ENCODE measurements around the gene AUTS2. TPM values are rescaled to one million over a fixed set of nuclear protein-coding genes. Genes with fewer than 3 reads are reported as not detected.
A peak's percentile ranks its signal among the peaks of the same experiment; 100 is the strongest.

The AUTS2 gene
- polyA plus RNA-seq, 6 donors from 2014 or later, result 8.8 to 28.0 (median 20.9) TPM

DNA sequence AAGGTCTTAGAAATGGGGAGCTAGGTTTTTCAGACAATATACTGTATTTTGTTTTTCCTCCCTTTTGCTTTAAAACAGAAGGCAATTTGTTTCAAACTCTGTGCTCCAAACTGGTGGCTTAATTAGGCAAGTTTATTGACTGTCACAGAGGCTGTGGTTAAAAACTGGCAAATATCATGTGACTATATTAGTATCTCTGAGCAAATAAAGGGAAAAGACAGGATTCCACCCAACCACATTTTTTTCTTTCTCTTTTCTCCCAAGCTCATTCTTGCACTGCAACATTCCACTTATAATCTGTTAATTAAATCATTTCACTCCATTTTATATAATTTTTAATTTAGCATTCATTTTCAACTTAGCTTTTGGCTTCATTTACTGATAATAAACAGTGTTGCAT, 615.8 kb downstream of the AUTS2 start:
- peaks cover 0 to 22% (median 3%) of the 10 kb centered on the region in 3 donors for H3K4me1 Mint-ChIP-seq
- H3K27ac Mint-ChIP-seq, result no peak overlapping the region
- no peak overlapping the region for H3K4me3 Mint-ChIP-seq

GRCh38 chr7:70215491-70215890, 617.2 kb downstream of the AUTS2 start:
- no peak for DNase-seq
- H3K36me3 Mint-ChIP-seq, result no peaks in the 10 kb centered on the region
- peaks cover 0 to 22% (median 3%) of the 10 kb centered on the region in 3 donors for H3K4me1 Mint-ChIP-seq
- H3K9me3 Mint-ChIP-seq, result no peaks in the 10 kb centered on the region
- ATAC-seq (ENCODE audit: low read depth in 2 of 2), result no peak
- H3K27ac Mint-ChIP-seq, result peak overlapping the region in 1 of 6 donors; percentile 25
- H3K4me3 Mint-ChIP-seq, result no peak overlapping the region
- no peaks in the 10 kb centered on the region for H3K27me3 Mint-ChIP-seq

More for the DNA sequence above, 615.8 kb downstream of the AUTS2 start:
- no peak for ATAC-seq (ENCODE audit: low read depth in 2 of 2)
- DNase-seq, result no peak
- Mint-ChIP-seq H3K36me3 (no peaks in the 10 kb centered on the region), H3K9me3 (no peaks in the 10 kb centered on the region), H3K27me3 (no peaks in the 10 kb centered on the region)

DNA sequence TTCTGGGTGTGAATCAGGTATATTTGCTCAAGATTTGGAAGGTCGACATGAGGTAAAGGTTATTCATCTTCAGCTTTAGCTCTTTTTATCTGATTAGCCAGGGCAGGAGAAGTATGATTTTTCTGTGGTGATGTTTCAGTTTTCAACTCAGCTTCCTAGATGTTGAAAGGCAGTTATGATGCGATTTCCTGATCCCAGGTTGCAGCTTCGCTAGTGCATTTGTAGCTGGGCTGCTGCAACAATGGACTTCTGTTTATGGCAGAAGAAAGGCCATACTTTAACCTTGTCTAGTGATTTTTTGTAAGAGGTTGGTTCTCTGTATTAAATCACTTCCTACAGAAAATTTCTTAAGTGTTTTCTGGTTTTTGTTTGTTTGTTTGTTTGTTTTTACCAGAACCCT, 619.3 kb downstream of the AUTS2 start:
- Mint-ChIP-seq H3K27me3 (no peaks in the 10 kb centered on the region), H3K36me3 (no peaks in the 10 kb centered on the region), H3K4me3 (no peak overlapping the region), H3K4me1 (peaks cover 0 to 22% (median 3%) of the 10 kb centered on the region in 3 donors), H3K9me3 (no peaks in the 10 kb centered on the region), H3K27ac (no peak overlapping the region)
- no peak for ATAC-seq (ENCODE audit: low read depth in 2 of 2)
- DNase-seq, result no peak

DNA sequence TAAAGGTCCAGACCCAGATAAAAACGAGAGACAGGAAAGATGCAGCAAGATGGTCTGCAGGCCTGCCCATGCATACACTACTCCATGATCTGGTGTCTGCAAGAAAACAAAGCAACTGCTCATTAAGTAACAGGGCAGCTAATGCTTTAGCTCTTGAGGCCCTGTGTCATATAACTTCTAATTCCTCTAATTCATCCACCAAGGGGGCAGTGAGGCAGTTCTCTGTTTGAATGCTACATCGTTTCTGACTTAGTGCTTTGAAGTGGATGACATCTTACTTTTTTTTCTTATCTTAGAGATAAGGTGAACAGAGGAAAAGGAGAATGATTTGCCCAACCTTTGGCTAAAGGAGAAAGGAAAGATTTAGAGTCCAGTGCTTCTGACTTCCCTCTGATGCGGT, 619.7 kb downstream of the AUTS2 start:
- Mint-ChIP-seq H3K9me3 (no peaks in the 10 kb centered on the region), H3K36me3 (no peaks in the 10 kb centered on the region), H3K4me1 (peaks cover 0 to 22% (median 3%) of the 10 kb centered on the region in 3 donors), H3K27ac (no peak overlapping the region), H3K27me3 (no peaks in the 10 kb centered on the region), H3K4me3 (no peak overlapping the region)
- no peak for DNase-seq
- no peak for ATAC-seq (ENCODE audit: low read depth in 2 of 2)

GRCh38 chr7:70219061-70219460, 620.8 kb downstream of the AUTS2 start:
- no peaks in the 10 kb centered on the region for H3K36me3 Mint-ChIP-seq
- H3K4me3 Mint-ChIP-seq, result no peak overlapping the region

GRCh38 chr7:70229242-70229641, 631.0 kb downstream of the AUTS2 start:
- no peak for DNase-seq
- no peak overlapping the region for H3K4me3 Mint-ChIP-seq
- peaks cover 0 to 16% (median 4%) of the 10 kb centered on the region in 3 donors for H3K4me1 Mint-ChIP-seq
- no peak overlapping the region for H3K27ac Mint-ChIP-seq
- no peak for ATAC-seq (ENCODE audit: low read depth in 2 of 2)
- H3K36me3 Mint-ChIP-seq, result peaks cover 20 to 44% of the 10 kb centered on the region in 2 donors
- H3K27me3 Mint-ChIP-seq, result no peaks in the 10 kb centered on the region
- peaks cover 13 to 33% (median 23%) of the 10 kb centered on the region in 7 donors for H3K9me3 Mint-ChIP-seq

More at GRCh38 chr7:70219061-70219460, 620.8 kb downstream of the AUTS2 start:
- DNase-seq (no peak), ATAC-seq (ENCODE audit: low read depth in 2 of 2) (no peak)
- Mint-ChIP-seq H3K9me3 (no peaks in the 10 kb centered on the region), H3K27me3 (no peaks in the 10 kb centered on the region), H3K4me1 (peaks cover 0 to 22% (median 3%) of the 10 kb centered on the region in 3 donors), H3K27ac (no peak overlapping the region)

DNA sequence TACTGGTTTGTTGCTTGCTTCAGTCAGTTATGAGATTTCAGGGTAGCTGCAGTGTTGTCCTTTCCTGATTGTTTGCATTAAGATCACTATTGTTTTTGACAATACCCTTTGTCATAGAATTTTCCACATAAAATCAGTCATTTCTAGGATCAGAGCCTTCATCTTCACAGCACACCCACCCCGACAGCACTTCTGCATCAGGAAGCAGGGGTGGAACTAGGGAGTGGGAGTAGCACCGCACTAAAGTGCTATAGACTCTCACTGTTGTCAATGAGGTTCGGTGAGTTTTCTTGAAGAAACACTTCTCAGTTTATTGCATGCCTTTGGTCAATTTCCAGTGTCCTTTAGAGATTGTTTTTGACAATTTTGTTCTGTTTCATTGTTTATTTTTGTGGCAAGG, 632.5 kb downstream of the AUTS2 start:
- DNase-seq, result no peak
- peaks cover 0 to 8% (median under 1%) of the 10 kb centered on the region in 3 donors for H3K4me1 Mint-ChIP-seq
- peaks cover 13 to 33% (median 23%) of the 10 kb centered on the region in 7 donors for H3K9me3 Mint-ChIP-seq
- no peak overlapping the region for H3K4me3 Mint-ChIP-seq
- no peak for ATAC-seq (ENCODE audit: low read depth in 2 of 2)
- H3K36me3 Mint-ChIP-seq, result peaks cover 20 to 44% of the 10 kb centered on the region in 2 donors
- no peak overlapping the region for H3K27ac Mint-ChIP-seq
- H3K27me3 Mint-ChIP-seq, result no peaks in the 10 kb centered on the region

DNA sequence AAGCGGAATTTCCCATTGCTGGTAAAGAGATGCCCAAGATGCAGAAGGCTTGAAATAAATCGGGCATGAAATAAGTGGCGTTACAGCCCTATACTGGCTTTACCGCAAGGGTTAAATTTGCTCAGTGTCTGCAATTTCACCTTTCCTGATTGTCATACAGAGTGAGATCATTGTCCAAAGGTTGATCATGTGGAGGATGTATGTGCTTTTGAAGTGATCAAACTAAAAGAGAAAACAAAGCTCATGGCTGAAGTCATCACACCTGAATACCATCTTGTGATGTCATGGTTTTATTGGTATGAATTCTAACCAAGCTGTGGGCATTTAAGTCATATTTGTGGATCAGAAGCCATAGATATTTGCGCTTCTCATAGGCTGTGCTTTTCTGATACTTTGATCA, 635.5 kb downstream of the AUTS2 start:
- peaks cover 20 to 24% of the 10 kb centered on the region in 2 donors for H3K36me3 Mint-ChIP-seq
- H3K4me1 Mint-ChIP-seq, result peaks cover 15 to 29% (median 17%) of the 10 kb centered on the region in 3 donors
- DNase-seq, result no peak
- H3K27ac Mint-ChIP-seq, result no peak overlapping the region
- ATAC-seq (ENCODE audit: low read depth in 2 of 2), result no peak
- no peak overlapping the region for H3K4me3 Mint-ChIP-seq
- peaks cover 10 to 23% (median 19%) of the 10 kb centered on the region in 7 donors for H3K9me3 Mint-ChIP-seq
- no peaks in the 10 kb centered on the region for H3K27me3 Mint-ChIP-seq

DNA sequence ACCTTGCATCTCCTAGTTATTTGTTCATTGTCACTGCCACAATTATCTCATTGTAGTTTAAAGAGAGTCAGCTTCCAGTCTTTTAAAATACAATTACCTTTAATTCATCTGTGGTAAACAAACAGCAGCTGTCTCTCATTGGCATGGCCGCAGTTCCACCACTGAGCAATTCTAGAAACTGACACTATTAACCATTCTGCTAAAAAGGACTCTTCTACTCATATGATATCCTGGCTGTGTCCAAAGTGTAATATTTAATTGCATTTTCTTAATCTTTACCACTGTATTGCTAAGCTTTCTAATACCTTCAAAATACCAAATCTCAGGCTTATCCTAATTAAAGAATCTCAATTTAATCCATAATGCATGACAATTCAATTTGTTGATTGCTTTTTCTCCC, 639.0 kb downstream of the AUTS2 start:
- ATAC-seq (ENCODE audit: low read depth in 2 of 2), result no peak
- H3K27ac Mint-ChIP-seq, result peak overlapping the region in 4 of 6 donors; percentile 21 to 94 (median 87)
- H3K4me1 Mint-ChIP-seq, result peaks cover 22 to 35% (median 22%) of the 10 kb centered on the region in 3 donors
- no peak for DNase-seq
- H3K4me3 Mint-ChIP-seq, result peak overlapping the region in 1 of 8 donors; percentile 20
- no peaks in the 10 kb centered on the region for H3K27me3 Mint-ChIP-seq
- H3K9me3 Mint-ChIP-seq, result peaks cover 0 to under 1% (median 0%) of the 10 kb centered on the region in 7 donors
- H3K36me3 Mint-ChIP-seq, result peaks cover 0 to 9% of the 10 kb centered on the region in 2 donors

DNA sequence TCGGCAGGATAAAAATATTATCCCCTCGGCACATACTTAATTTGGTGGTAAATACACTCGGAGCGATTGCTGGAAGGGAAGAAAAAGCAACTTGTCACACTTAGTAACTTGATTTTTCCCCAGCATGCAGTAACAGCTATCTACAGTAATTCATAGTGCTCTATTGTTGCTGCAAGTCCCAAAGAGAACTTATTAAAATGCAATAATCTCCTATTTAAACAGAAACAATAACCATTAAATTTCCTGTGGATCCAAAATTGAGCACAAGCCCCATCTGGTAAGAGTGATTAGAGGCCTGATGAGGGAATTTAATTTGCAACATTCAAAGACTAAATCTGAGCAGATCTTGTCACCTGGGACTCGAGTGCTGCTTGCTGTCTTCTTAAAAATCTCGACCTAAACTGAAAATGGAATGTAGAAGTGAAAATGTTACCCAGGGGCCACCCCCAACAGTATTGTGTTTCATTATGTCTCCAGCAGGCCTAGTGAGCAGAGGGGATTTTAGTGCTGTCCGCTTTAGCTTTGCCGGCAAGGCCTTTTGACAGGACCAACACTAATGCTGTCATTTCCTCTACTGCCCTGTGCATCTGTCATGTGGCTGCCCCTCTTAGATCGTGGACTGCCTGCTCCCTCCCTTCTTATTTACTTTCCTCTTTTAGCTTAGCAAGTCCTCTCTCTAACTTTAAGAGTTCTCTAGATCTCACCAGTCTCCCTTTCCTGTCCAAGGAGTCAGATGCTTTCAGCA, 639.7 kb downstream of the AUTS2 start:
- ATAC-seq (ENCODE audit: low read depth in 2 of 2), result peak; percentile 98 to 99
- peak overlapping the region in 7 of 8 donors; percentile 20 to 86 (median 52) for H3K4me3 Mint-ChIP-seq
- H3K36me3 Mint-ChIP-seq, result peaks cover 0 to 9% of the 10 kb centered on the region in 2 donors
- peak; percentile 66 for DNase-seq
- H3K27ac Mint-ChIP-seq, result peak overlapping the region; percentile 81 to 97 (median 92)
- peaks cover 22 to 34% (median 26%) of the 10 kb centered on the region in 3 donors for H3K4me1 Mint-ChIP-seq
- no peaks in the 10 kb centered on the region for H3K9me3 Mint-ChIP-seq
- H3K27me3 Mint-ChIP-seq, result no peaks in the 10 kb centered on the region

DNA sequence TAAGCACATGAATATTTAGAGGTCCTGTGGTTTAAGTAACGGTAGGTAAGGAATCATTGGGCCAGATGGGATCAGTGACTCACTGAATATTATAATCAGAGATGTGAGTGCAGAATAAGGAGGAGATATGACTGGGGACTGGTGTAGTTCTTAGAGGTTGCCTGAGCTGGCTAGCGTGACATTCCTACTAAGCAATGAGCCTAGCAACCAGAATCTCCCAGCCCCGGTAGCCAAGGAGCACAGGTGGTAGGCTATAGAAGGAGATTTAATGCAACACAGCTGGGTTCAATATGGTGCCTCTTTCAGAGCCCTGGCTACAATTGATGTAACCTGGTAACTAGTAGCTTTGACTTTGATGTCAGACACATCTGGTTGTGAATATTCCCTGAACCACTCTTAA, 641.6 kb downstream of the AUTS2 start:
- no peak for ATAC-seq (ENCODE audit: low read depth in 2 of 2)
- Mint-ChIP-seq H3K36me3 (no peaks in the 10 kb centered on the region), H3K27me3 (no peaks in the 10 kb centered on the region), H3K27ac (no peak overlapping the region), H3K4me1 (peaks cover 22 to 30% (median 26%) of the 10 kb centered on the region in 3 donors), H3K4me3 (no peak overlapping the region), H3K9me3 (no peaks in the 10 kb centered on the region)
- no peak for DNase-seq

DNA sequence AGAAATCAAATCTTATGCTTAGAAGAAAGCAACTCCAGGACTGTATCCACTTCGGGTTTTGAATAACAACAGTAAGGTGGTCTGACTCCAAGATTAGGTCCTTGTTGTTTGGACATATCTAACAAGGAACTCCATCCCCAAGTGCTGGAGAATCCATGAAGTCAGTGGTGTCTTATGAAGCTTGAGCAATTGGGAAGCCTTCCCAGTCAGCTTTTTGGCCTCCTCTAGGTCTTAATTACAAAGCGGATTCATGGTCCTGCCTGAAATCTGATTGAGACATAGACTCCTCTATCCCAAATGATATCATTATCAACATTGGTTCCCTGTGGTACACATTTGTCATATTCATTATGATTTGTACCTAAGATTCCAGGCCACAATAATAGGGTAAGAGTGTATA, 642.6 kb downstream of the AUTS2 start:
- DNase-seq, result no peak
- H3K36me3 Mint-ChIP-seq, result no peaks in the 10 kb centered on the region
- H3K27ac Mint-ChIP-seq, result no peak overlapping the region
- H3K4me1 Mint-ChIP-seq, result peaks cover 22 to 30% (median 26%) of the 10 kb centered on the region in 3 donors
- no peak for ATAC-seq (ENCODE audit: low read depth in 2 of 2)
- H3K9me3 Mint-ChIP-seq, result no peaks in the 10 kb centered on the region
- no peak overlapping the region for H3K4me3 Mint-ChIP-seq
- H3K27me3 Mint-ChIP-seq, result no peaks in the 10 kb centered on the region

DNA sequence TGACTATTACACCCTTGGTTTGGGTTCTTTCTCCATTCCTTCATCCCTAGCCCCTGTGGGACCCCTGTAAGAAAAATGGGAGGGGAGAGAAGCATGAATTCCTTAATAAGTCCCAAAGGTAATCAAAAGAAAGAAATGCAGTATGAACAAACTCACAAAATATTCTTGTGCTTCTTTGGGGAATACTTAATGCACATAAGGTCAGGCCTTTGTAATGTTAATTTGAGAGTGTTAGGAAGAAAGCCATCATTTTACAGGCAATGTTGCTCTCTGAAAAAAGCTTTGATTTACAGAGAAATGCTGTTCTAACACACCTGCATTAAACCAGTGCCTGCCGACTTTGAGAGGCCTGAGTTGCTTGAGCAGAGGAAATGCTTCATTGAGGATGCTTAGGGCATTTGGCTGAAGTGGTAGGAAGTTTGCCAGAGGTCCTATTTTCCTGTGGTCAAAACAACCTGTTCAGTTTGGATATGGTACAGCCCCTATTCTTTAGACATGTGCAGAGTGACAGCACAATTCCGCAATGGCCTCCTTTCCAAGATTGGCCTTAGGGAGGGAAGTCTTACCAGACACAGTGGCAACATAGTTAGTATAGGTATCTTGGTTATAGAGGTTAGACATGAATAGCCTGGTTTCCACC, 643.4 kb downstream of the AUTS2 start:
- Mint-ChIP-seq H3K27ac (no peak overlapping the region), H3K4me3 (no peak overlapping the region), H3K4me1 (peaks cover 22 to 27% (median 23%) of the 10 kb centered on the region in 3 donors), H3K9me3 (no peaks in the 10 kb centered on the region), H3K36me3 (no peaks in the 10 kb centered on the region), H3K27me3 (no peaks in the 10 kb centered on the region)
- DNase-seq, result no peak
- no peak for ATAC-seq (ENCODE audit: low read depth in 2 of 2)

DNA sequence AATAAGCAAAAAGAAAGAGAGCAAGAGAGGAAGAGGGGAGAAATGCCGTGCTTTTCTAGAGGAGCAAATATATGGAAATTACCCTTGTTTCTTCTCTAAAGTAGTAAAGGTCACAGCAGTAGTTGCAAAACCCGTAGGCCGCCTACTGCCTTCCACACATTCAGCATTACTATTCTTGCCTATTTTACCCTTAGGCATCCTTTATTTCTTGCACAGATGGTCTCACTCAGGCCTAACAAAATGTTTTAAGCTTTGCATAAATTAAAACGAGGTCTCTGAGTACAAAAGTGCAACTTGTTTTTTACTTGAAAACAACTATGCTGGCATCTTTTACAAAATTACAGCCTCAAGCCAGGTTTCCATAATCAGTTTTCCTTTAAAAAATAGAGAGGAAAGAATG, 644.6 kb downstream of the AUTS2 start:
- no peaks in the 10 kb centered on the region for H3K36me3 Mint-ChIP-seq
- H3K9me3 Mint-ChIP-seq, result peaks cover 0 to 5% (median 0%) of the 10 kb centered on the region in 7 donors
- peaks cover 15 to 18% (median 16%) of the 10 kb centered on the region in 3 donors for H3K4me1 Mint-ChIP-seq
- ATAC-seq (ENCODE audit: low read depth in 2 of 2), result no peak
- H3K4me3 Mint-ChIP-seq, result no peak overlapping the region
- no peak for DNase-seq
- H3K27me3 Mint-ChIP-seq, result no peaks in the 10 kb centered on the region
- no peak overlapping the region for H3K27ac Mint-ChIP-seq

Data from naive B cell (primary cell).